Ascending aorta (tissue), 2 donors: ENCODE results near the gene OMP. TPM values are rescaled to one million over a fixed set of nuclear protein-coding genes. Genes with fewer than 3 reads are reported as not detected.

ENCODE experiments used
- DNase-seq, 2 donors: peaks; one replicate each; pipeline ENCODE4 v3.0.0-alpha.2; 2019; ENCODE audit warnings: low spot score in 2 of 2
- H3K27ac ChIP-seq, 2 donors: fragments of 200-600 bp; sonication (generic); one replicate each; pipeline ENCODE4 v1.5.1; 2016 to 2017; ENCODE audit warnings: mild to moderate bottlenecking in 1 of 2
- H3K27me3 ChIP-seq: fragments of 200-600 bp; sonication (generic); one replicate; pipeline ENCODE4 v1.5.1; 2017
- H3K36me3 ChIP-seq, 2 donors: fragments of 200-600 bp; sonication (generic); one replicate each; pipeline ENCODE4 v1.5.1; 2016
- H3K4me1 ChIP-seq, 2 donors: fragments of 200-600 bp; sonication (generic); one replicate each; pipeline ENCODE4 v1.5.1; 2016 to 2017; ENCODE audit warnings: mild to moderate bottlenecking in 1 of 2
- H3K4me3 ChIP-seq, 2 donors: fragments of 200-600 bp; sonication (generic); one replicate each; pipeline ENCODE4 v1.5.1; 2016 to 2017; ENCODE audit warnings: mild to moderate bottlenecking in 1 of 2
- H3K9me3 ChIP-seq, 2 donors: fragments of 200-600 bp; sonication (generic); one replicate each; pipeline ENCODE4 v1.5.1; 2016
- intact Hi-C: fragments of 100-400 bp; cut with DNase I; formaldehyde crosslinking; loops from one replicate; pipeline ENCODE4 v1.15.1; 2023
- total RNA-seq: library from RNA; depleted of rRNA; stranded (reverse); fragments of >200 nt; gene quantifications from one replicate; pipeline ENCODE4 v1.1.0, GENCODE V29; 2016
- TF ChIP-seq, protein P1 (sequence below), 3 experiments: fragments of 200-600 bp in 2 of 3; fragments of 450-650 bp in 1 of 3; sonication (generic) in 2 of 3; IDR thresholded peaks; one replicate each; pipeline ENCODE4 v1.5.1; 2016 to 2019; ENCODE audit warnings: antibody characterized with exemption in 3 of 3, mild to moderate bottlenecking in 1 of 3, moderate library complexity in 1 of 3

The OMP gene
- total RNA-seq, 1 donor from 2014 or later, result not detected

- no peak overlapping the region for H3K27ac ChIP-seq
- intact Hi-C loops, result no loop called here
Measured at GRCh38 chr11:77092382-77092781, 10.3 kb upstream of the OMP start.

GRCh38 chr11:77093056-77093891, 9.4 kb upstream of the OMP start:
- intact Hi-C loops, result no loop called here
- Histone ChIP-seq H3K4me1 (no peaks in the 10 kb centered on the region), H3K9me3 (no peaks in the 10 kb centered on the region), H3K4me3 (no peak overlapping the region), H3K27me3 (no peaks in the 10 kb centered on the region), H3K36me3 (no peaks in the 10 kb centered on the region), H3K27ac (no peak overlapping the region)
- TF ChIP-seq, protein P1, sequence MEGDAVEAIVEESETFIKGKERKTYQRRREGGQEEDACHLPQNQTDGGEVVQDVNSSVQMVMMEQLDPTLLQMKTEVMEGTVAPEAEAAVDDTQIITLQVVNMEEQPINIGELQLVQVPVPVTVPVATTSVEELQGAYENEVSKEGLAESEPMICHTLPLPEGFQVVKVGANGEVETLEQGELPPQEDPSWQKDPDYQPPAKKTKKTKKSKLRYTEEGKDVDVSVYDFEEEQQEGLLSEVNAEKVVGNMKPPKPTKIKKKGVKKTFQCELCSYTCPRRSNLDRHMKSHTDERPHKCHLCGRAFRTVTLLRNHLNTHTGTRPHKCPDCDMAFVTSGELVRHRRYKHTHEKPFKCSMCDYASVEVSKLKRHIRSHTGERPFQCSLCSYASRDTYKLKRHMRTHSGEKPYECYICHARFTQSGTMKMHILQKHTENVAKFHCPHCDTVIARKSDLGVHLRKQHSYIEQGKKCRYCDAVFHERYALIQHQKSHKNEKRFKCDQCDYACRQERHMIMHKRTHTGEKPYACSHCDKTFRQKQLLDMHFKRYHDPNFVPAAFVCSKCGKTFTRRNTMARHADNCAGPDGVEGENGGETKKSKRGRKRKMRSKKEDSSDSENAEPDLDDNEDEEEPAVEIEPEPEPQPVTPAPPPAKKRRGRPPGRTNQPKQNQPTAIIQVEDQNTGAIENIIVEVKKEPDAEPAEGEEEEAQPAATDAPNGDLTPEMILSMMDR (IDR thresholded peaks at IDR 0.05), result no peak
- no peak for DNase-seq

More at GRCh38 chr11:77092382-77092781, 10.3 kb upstream of the OMP start:
- Histone ChIP-seq H3K4me3 (no peak overlapping the region), H3K36me3 (no peaks in the 10 kb centered on the region), H3K9me3 (no peaks in the 10 kb centered on the region), H3K4me1 (no peaks in the 10 kb centered on the region), H3K27me3 (no peaks in the 10 kb centered on the region)
- no peak for DNase-seq
- TF ChIP-seq, protein P1 (IDR thresholded peaks at IDR 0.05), result no peak

DNA sequence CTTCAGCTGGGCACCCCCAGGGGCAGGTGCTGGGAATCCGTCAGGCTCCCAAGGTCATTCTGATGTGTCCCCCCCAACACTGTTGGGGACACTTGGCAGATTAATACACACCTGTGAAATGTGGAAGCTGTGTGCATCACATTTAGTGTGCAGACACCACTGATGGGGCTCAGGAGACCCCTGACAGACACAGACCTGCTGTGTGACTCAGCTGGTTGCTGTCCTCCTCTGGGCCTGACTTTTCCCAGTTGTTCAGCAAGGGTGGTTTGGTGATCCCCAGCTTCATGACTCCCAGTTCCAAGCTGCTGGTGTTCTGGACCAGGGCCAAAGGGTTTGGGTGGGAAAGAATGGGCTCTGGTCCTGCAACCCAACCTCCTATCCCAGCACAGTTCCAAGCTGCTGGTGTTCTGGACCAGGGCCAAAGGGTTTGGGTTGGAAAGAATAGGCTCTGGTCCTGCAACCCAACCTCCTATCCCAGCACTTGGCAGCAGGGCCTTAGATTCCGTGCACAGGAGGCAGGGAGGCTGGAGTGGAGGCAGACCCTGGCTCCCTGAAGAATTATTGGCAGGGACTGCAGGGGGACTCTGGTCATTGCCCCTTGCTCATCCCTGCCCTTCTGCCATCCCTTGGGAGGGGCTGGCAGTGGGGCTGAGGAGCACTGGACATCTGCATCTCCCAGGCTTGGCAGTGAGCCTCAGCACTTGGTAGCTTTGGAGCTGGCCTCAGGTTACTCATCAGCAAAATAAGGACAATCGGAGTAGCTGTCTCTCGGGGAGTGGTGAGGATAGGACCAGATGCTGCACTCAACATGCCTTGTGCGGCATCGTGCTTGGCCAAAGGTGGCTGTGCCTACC, 8.4 kb upstream of the OMP start:
- H3K36me3 ChIP-seq, result no peaks in the 10 kb centered on the region
- H3K27me3 ChIP-seq, result no peaks in the 10 kb centered on the region
- TF ChIP-seq, protein P1 (IDR thresholded peaks at IDR 0.05), result no peak
- H3K4me1 ChIP-seq, result no peaks in the 10 kb centered on the region
- no peaks in the 10 kb centered on the region for H3K9me3 ChIP-seq
- no peak overlapping the region for H3K4me3 ChIP-seq
- no peak for DNase-seq
- intact Hi-C loops, result no loop called here
- H3K27ac ChIP-seq, result no peak overlapping the region

- intact Hi-C loops, result no loop called here
- Histone ChIP-seq H3K27me3 (no peaks in the 10 kb centered on the region), H3K4me1 (no peaks in the 10 kb centered on the region), H3K9me3 (no peaks in the 10 kb centered on the region), H3K27ac (no peak overlapping the region), H3K36me3 (no peaks in the 10 kb centered on the region), H3K4me3 (no peak overlapping the region)
- TF ChIP-seq, protein P1 (IDR thresholded peaks at IDR 0.05), result no peak
- no peak for DNase-seq
Measured at GRCh38 chr11:77094841-77095365, 7.7 kb upstream of the OMP start.

DNA sequence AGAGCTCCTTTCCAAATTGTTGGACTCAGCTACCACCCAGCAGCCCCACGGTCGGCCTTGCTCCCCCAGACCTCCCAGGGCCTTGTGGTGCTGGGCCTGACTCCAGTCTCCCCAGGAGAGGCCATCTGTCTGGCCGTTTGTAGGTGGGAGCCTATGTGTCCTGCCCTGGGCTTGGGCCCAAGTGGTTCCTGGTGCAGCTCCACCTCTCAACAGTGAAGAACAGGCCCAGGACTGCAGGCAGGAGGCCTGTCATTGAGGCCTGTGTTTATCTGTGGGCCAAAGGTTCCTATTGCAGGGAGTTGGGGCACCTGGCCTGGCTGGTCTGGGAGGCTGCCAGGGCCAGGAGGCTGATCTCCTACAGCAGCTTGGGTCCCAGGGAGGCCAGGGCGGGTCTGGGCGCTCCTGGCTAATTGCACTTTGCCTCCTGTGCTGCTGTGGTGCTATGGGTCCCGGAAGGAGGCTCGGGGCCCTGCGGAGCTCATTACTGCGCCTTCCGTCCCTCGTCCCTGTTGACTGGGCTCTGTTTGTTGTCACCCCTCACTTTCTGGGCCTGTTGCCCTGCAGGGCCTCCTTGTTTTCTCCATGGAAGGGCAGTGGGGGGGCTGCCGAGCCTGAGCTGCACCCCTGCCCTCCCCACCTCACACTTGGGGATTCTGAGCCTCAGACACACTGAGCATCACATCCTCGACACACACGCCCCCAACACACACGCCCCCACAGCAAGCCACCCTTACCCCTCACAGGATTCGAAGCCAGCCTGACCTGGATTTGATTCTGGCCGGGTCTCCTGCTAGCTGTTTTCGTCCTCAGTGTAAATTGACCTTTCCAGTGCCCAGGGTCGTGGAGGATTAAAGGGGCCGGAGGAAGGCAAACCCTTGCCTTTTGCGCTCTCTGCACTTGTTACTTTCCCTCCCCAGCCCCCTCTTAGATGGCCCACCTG, 6.8 kb upstream of the OMP start:
- TF ChIP-seq, protein P1 (IDR thresholded peaks at IDR 0.05), result no peak
- intact Hi-C loops, result no loop called here
- H3K4me1 ChIP-seq, result no peaks in the 10 kb centered on the region
- no peaks in the 10 kb centered on the region for H3K36me3 ChIP-seq
- no peaks in the 10 kb centered on the region for H3K27me3 ChIP-seq
- DNase-seq, result no peak
- no peak overlapping the region for H3K4me3 ChIP-seq
- no peaks in the 10 kb centered on the region for H3K9me3 ChIP-seq
- H3K27ac ChIP-seq, result no peak overlapping the region
